ENCODE measurements around the gene FERMT3.
A peak's percentile ranks its signal among the peaks of the same experiment; 100 is the strongest.

Gene FERMT3

GRCh38 chr11:64204080-64204440 is 2.5 kb upstream of the FERMT3 start:
- ATAC-seq (ENCODE audit: low read depth) (no peak), DNase-seq (ENCODE audit: low spot score in 2 of 2) (no peak)
- Mint-ChIP-seq H3K36me3 (peaks cover 24% of the 10 kb centered on the region), H3K27ac (peak overlapping the region; percentile 80), H3K4me1 (peaks cover 27% of the 10 kb centered on the region), H3K4me3 (no peak overlapping the region), H3K27me3 (no peaks in the 10 kb centered on the region), H3K9me3 (no peaks in the 10 kb centered on the region)

GRCh38 chr11:64204464-64204989 is 2.0 kb upstream of the FERMT3 start:
- Mint-ChIP-seq H3K36me3 (peaks cover 27% of the 10 kb centered on the region), H3K4me1 (peaks cover 31% of the 10 kb centered on the region), H3K27me3 (no peaks in the 10 kb centered on the region), H3K27ac (peak overlapping the region; percentile 80), H3K4me3 (peak overlapping the region; percentile 63), H3K9me3 (no peaks in the 10 kb centered on the region)
- DNase-seq (ENCODE audit: low spot score in 2 of 2) (peak; percentile 70 to 75), ATAC-seq (ENCODE audit: low read depth) (peak; percentile 67)

- H3K27me3 Mint-ChIP-seq = no peaks in the 10 kb centered on the region
- peaks cover 36% of the 10 kb centered on the region for H3K4me1 Mint-ChIP-seq
- peak overlapping the region; percentile 86 for H3K27ac Mint-ChIP-seq
- peaks cover 27% of the 10 kb centered on the region for H3K36me3 Mint-ChIP-seq
- ATAC-seq (ENCODE audit: low read depth) (peak; percentile 68), DNase-seq (ENCODE audit: low spot score in 2 of 2) (peak in 1 of 2 donors; percentile 55)
- peak overlapping the region; percentile 89 for H3K4me3 Mint-ChIP-seq
- H3K9me3 Mint-ChIP-seq = no peaks in the 10 kb centered on the region
Measured at GRCh38 chr11:64207256-64208085, 950 bp downstream of the FERMT3 start.

GRCh38 chr11:64208086-64208795 is 1.7 kb downstream of the FERMT3 start:
- Mint-ChIP-seq H3K27ac (peak overlapping the region; percentile 86), H3K4me1 (peaks cover 39% of the 10 kb centered on the region)

GRCh38 chr11:64208796-64209562 is 2.5 kb downstream of the FERMT3 start:
- Mint-ChIP-seq H3K4me1 (peaks cover 43% of the 10 kb centered on the region), H3K27ac (peak overlapping the region; percentile 86), H3K27me3 (no peaks in the 10 kb centered on the region), H3K4me3 (peak overlapping the region; percentile 58), H3K36me3 (peaks cover 25% of the 10 kb centered on the region), H3K9me3 (no peaks in the 10 kb centered on the region)
- no peak for ATAC-seq (ENCODE audit: low read depth)
- no peak for DNase-seq (ENCODE audit: low spot score in 2 of 2)

More at GRCh38 chr11:64208086-64208795, 1.7 kb downstream of the FERMT3 start:
- H3K27me3 Mint-ChIP-seq = no peaks in the 10 kb centered on the region
- no peak for DNase-seq (ENCODE audit: low spot score in 2 of 2)
- ATAC-seq (ENCODE audit: low read depth) = no peak
- H3K36me3 Mint-ChIP-seq = peaks cover 28% of the 10 kb centered on the region
- no peaks in the 10 kb centered on the region for H3K9me3 Mint-ChIP-seq
- peak overlapping the region; percentile 89 for H3K4me3 Mint-ChIP-seq

- Mint-ChIP-seq H3K27ac (no peak overlapping the region), H3K27me3 (no peaks in the 10 kb centered on the region), H3K36me3 (peaks cover 21% of the 10 kb centered on the region), H3K9me3 (no peaks in the 10 kb centered on the region), H3K4me3 (no peak overlapping the region), H3K4me1 (peaks cover 41% of the 10 kb centered on the region)
- DNase-seq (ENCODE audit: low spot score in 2 of 2) (no peak), ATAC-seq (ENCODE audit: low read depth) (no peak)
Measured at GRCh38 chr11:64209563-64209843, 3.0 kb downstream of the FERMT3 start.

- Mint-ChIP-seq H3K9me3 (no peaks in the 10 kb centered on the region), H3K27me3 (no peaks in the 10 kb centered on the region), H3K27ac (no peak overlapping the region), H3K36me3 (peaks cover 24% of the 10 kb centered on the region), H3K4me3 (no peak overlapping the region), H3K4me1 (peaks cover 38% of the 10 kb centered on the region)
- DNase-seq (ENCODE audit: low spot score in 2 of 2) = no peak
- no peak for ATAC-seq (ENCODE audit: low read depth)
Measured at GRCh38 chr11:64210301-64211020, 3.9 kb downstream of the FERMT3 start.

GRCh38 chr11:64211181-64211872 is 4.8 kb downstream of the FERMT3 start:
- no peak overlapping the region for H3K27ac Mint-ChIP-seq
- DNase-seq (ENCODE audit: low spot score in 2 of 2) = no peak
- H3K27me3 Mint-ChIP-seq = no peaks in the 10 kb centered on the region
- ATAC-seq (ENCODE audit: low read depth) = no peak
- peaks cover 24% of the 10 kb centered on the region for H3K36me3 Mint-ChIP-seq
- H3K9me3 Mint-ChIP-seq = no peaks in the 10 kb centered on the region
- H3K4me3 Mint-ChIP-seq = no peak overlapping the region
- H3K4me1 Mint-ChIP-seq = peaks cover 34% of the 10 kb centered on the region

- DNase-seq (ENCODE audit: low spot score in 2 of 2) = no peak
- ATAC-seq (ENCODE audit: low read depth) = no peak
- peaks cover 15% of the 10 kb centered on the region for H3K4me1 Mint-ChIP-seq
- H3K27me3 Mint-ChIP-seq = no peaks in the 10 kb centered on the region
- H3K4me3 Mint-ChIP-seq = no peak overlapping the region
- H3K36me3 Mint-ChIP-seq = peaks cover 24% of the 10 kb centered on the region
- peak overlapping the region; percentile 55 for H3K27ac Mint-ChIP-seq
- H3K9me3 Mint-ChIP-seq = no peaks in the 10 kb centered on the region
Measured at GRCh38 chr11:64216879-64217278, 10.4 kb downstream of the FERMT3 start.

- no peaks in the 10 kb centered on the region for H3K9me3 Mint-ChIP-seq
- peaks cover 5% of the 10 kb centered on the region for H3K4me1 Mint-ChIP-seq
- ATAC-seq (ENCODE audit: low read depth) (no peak), DNase-seq (ENCODE audit: low spot score in 2 of 2) (no peak)
- H3K27ac Mint-ChIP-seq = peak overlapping the region; percentile 14
- H3K4me3 Mint-ChIP-seq = no peak overlapping the region
- H3K27me3 Mint-ChIP-seq = no peaks in the 10 kb centered on the region
- peaks cover 15% of the 10 kb centered on the region for H3K36me3 Mint-ChIP-seq
Measured at GRCh38 chr11:64218628-64219353, 12.3 kb downstream of the FERMT3 start.

GRCh38 chr11:64219354-64219684 is 12.8 kb downstream of the FERMT3 start:
- Mint-ChIP-seq H3K4me3 (no peak overlapping the region), H3K9me3 (no peaks in the 10 kb centered on the region), H3K27me3 (no peaks in the 10 kb centered on the region), H3K36me3 (peaks cover 14% of the 10 kb centered on the region), H3K27ac (no peak overlapping the region), H3K4me1 (peaks cover 7% of the 10 kb centered on the region)
- DNase-seq (ENCODE audit: low spot score in 2 of 2) (no peak), ATAC-seq (ENCODE audit: low read depth) (no peak)

GRCh38 chr11:64219755-64220154 is 13.2 kb downstream of the FERMT3 start:
- H3K27me3 Mint-ChIP-seq = no peaks in the 10 kb centered on the region
- H3K9me3 Mint-ChIP-seq = no peaks in the 10 kb centered on the region
- H3K4me1 Mint-ChIP-seq = peaks cover 7% of the 10 kb centered on the region
- no peak overlapping the region for H3K4me3 Mint-ChIP-seq
- peaks cover 14% of the 10 kb centered on the region for H3K36me3 Mint-ChIP-seq
- H3K27ac Mint-ChIP-seq = no peak overlapping the region
- no peak for DNase-seq (ENCODE audit: low spot score in 2 of 2)
- ATAC-seq (ENCODE audit: low read depth) = no peak

- Mint-ChIP-seq H3K9me3 (no peaks in the 10 kb centered on the region), H3K4me1 (peaks cover 9% of the 10 kb centered on the region), H3K36me3 (peaks cover 11% of the 10 kb centered on the region), H3K4me3 (no peak overlapping the region), H3K27ac (no peak overlapping the region), H3K27me3 (no peaks in the 10 kb centered on the region)
- DNase-seq (ENCODE audit: low spot score in 2 of 2) (no peak), ATAC-seq (ENCODE audit: low read depth) (no peak)
Measured at GRCh38 chr11:64220271-64220670, 13.8 kb downstream of the FERMT3 start.

Data from memory B cell (primary cell).